Kidney (tissue), 14 donors: ENCODE data around the gene NAA11. TPM values are rescaled to one million over a fixed set of nuclear protein-coding genes. Genes with fewer than 3 reads are reported as not detected.

ENCODE experiments used
- DNase-seq, 5 donors: peaks; one replicate each; pipeline ENCODE4 v3.0.0-alpha.2; 2013 to 2020
- FAIRE-seq: peaks from 2 replicates; lab custom pipeline; 2012; peaks lifted over from hg19 to GRCh38; lab: Jason Lieb, UNC
- H3K27ac ChIP-seq, 2 donors: one replicate each; pipeline ENCODE4 v1.7.0; 2013; ENCODE audit warnings: low read depth in 2 of 2, low read length in 2 of 2, inconsistent platforms in 1 of 2
- H3K27me3 ChIP-seq: one replicate; pipeline ENCODE4 v1.7.1; 2013; ENCODE audit warnings: low read length, inconsistent platforms; ENCODE audit not compliant: control insufficient read depth, insufficient read depth
- H3K36me3 ChIP-seq, 3 donors: one replicate each; pipeline versions ENCODE4 v1.7.0 to v1.7.1; 2013; ENCODE audit warnings: low read length in 3 of 3, control low read depth in 1 of 3, inconsistent platforms in 1 of 3; ENCODE audit not compliant: insufficient read depth in 3 of 3, control insufficient read depth in 2 of 3
- H3K4me1 ChIP-seq, 3 donors: one replicate each; pipeline versions ENCODE4 v1.7.0 to v1.7.1; 2013; ENCODE audit warnings: low read length in 3 of 3, inconsistent platforms in 1 of 3, low read depth in 1 of 3; ENCODE audit not compliant: control insufficient read depth in 2 of 3, insufficient read depth in 2 of 3
- H3K4me3 ChIP-seq, 3 donors: one replicate each; pipeline versions ENCODE4 v1.7.0 to v1.8.1; 2013; ENCODE audit warnings: low read length in 3 of 3, control low read depth in 1 of 3, inconsistent platforms in 1 of 3
- H3K9ac ChIP-seq, 3 donors: one replicate each; pipeline versions ENCODE4 v1.7.0 to v1.7.1; 2013; ENCODE audit warnings: low read length in 3 of 3, control low read depth in 1 of 3, inconsistent platforms in 1 of 3
- H3K9me3 ChIP-seq, 3 donors: one replicate each; pipeline versions ENCODE4 v1.7.0 to v1.7.1; 2013; ENCODE audit warnings: low read length in 3 of 3, control low read depth in 1 of 3, inconsistent platforms in 1 of 3; ENCODE audit not compliant: control insufficient read depth in 2 of 3, insufficient read depth in 1 of 3
- intact Hi-C: fragments of 100-400 bp; cut with DNase I; formaldehyde crosslinking; loops from one replicate; pipeline ENCODE4 v1.11.1; 2022
- polyA plus RNA-seq: library from polyadenylated mRNA; stranded (reverse); fragments of 350-450 nt; fragmentation: Illumina TruSeq; extraction: RNeasy Lipid Tissue Mini Kit (QIAGEN cat#74804); gene quantifications from one replicate; pipeline ENCODE4 v1.2.3, GENCODE V29; 2014; ENCODE audit warnings: low read depth, low replicate concordance; ENCODE audit not compliant: insufficient read depth
- total RNA-seq: library from RNA; stranded (reverse); fragmentation: NEBNext Ultra II Directional; extraction: Animal tissue kit (Norgen Biotek cat#: 25700); gene quantifications from one replicate; pipeline ENCODE4 v1.2.1, GENCODE V29; 2021
- TF ChIP-seq, protein P1 (sequence below): IDR thresholded peaks from 3 replicates; pipeline ENCODE4 v1.5.1; 2012; ENCODE audit warnings: mild to moderate bottlenecking, moderate library complexity, borderline replicate concordance; ENCODE audit not compliant: insufficient read depth; ENCODE audit errors: extremely low read depth
- donor health status: control.
- donor health status: control.
- donor health status: control.
- donor health status: control.
- donor health status: control.
- donor health status: DM: yes; HTN: yes; CAD: no.
- donor health status: Normal renal cell carcinoma (clear cell type).

NAA11 gene
- total and polyA plus RNA-seq, 2 donors from 2014 or later = not detected

DNA sequence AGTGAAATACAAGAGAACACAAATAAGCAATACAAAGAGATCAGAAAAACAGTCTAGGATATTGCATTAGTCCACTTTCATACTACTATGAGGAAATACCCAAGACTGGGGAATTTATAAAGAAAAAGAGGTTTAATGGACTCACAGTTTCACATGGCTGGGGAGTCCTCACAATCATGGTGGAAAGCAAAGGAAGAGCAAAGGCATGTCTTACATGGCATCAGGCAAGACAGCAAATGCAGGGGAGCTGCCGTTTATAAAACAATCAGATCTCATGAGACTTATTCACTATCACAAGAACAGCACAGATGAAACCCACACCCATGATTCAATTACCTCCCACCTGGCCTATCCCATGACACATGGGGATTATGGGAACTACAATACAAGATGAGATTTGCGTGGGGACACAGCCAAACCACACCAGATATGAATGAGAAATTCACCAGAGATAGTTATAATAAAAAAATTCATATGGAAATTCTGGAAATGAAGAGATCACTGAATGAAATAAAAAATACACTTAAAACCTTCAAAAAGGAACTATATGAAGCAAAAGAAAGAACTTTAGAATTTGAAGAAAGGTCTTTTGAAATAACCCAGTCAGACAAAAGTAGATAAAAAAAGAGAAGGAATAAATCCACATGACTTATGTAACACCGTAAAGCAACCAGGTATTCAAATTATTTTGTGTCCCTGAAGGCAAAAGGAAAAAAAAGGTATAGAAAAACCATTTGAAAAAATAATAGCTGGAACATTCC lies 16.2 kb upstream of the NAA11 start:
- no peak overlapping the region for H3K9ac ChIP-seq
- H3K27ac ChIP-seq = no peak overlapping the region
- TF ChIP-seq, protein P1, sequence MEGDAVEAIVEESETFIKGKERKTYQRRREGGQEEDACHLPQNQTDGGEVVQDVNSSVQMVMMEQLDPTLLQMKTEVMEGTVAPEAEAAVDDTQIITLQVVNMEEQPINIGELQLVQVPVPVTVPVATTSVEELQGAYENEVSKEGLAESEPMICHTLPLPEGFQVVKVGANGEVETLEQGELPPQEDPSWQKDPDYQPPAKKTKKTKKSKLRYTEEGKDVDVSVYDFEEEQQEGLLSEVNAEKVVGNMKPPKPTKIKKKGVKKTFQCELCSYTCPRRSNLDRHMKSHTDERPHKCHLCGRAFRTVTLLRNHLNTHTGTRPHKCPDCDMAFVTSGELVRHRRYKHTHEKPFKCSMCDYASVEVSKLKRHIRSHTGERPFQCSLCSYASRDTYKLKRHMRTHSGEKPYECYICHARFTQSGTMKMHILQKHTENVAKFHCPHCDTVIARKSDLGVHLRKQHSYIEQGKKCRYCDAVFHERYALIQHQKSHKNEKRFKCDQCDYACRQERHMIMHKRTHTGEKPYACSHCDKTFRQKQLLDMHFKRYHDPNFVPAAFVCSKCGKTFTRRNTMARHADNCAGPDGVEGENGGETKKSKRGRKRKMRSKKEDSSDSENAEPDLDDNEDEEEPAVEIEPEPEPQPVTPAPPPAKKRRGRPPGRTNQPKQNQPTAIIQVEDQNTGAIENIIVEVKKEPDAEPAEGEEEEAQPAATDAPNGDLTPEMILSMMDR = no peak
- H3K27me3 ChIP-seq = no peaks in the 10 kb centered on the region
- no peak for DNase-seq
- intact Hi-C loops = no loop called here
- no peak for FAIRE-seq
- no peaks in the 10 kb centered on the region for H3K4me1 ChIP-seq
- H3K4me3 ChIP-seq = no peak overlapping the region
- H3K9me3 ChIP-seq = no peaks in the 10 kb centered on the region
- H3K36me3 ChIP-seq = no peaks in the 10 kb centered on the region

DNA sequence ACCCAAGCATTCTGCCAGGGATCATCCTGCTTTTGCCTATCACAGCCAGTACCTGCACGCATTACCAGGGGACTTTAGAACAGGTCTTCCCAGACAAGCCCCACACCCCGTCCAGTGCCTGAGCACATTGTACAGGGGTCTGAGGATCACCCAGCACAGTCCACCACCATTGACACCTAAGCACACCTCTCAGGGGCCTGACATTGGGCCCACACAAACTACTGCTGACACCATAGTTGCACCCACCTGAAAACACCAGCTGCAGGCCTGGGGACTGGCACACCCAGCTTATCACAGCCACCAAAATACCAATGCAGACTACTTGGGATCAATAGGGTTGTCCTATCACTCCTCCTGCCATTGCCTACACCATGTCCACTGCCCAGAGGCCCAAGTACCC lies 14.7 kb upstream of the NAA11 start:
- no peaks in the 10 kb centered on the region for H3K4me1 ChIP-seq
- no peaks in the 10 kb centered on the region for H3K9me3 ChIP-seq
- intact Hi-C loops = no loop called here
- TF ChIP-seq, protein P1 = no peak
- no peak for DNase-seq
- no peak overlapping the region for H3K27ac ChIP-seq
- FAIRE-seq = no peak
- no peak overlapping the region for H3K9ac ChIP-seq
- H3K4me3 ChIP-seq = no peak overlapping the region
- no peaks in the 10 kb centered on the region for H3K36me3 ChIP-seq
- H3K27me3 ChIP-seq = no peaks in the 10 kb centered on the region

DNA sequence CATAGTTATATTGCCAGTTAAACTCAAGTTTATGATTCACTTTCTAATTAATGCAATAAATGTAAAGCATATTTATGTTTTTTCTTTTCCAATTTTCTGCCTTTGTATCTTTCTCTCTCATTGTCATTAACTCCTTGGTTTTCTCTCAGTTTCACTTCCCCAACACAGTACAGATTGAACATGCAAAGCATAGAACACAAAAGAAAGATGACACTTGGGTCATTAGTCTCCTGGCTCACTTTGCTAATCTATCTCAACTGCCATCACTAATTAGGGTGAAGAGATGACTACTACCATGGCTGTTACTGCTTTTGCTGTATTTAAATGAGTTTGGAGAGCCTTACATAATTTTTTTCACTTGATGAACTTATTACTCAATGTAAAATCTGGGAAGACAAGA lies 12.3 kb upstream of the NAA11 start:
- intact Hi-C loops = no loop called here
- DNase-seq (no peak), FAIRE-seq (no peak)
- no peak overlapping the region for H3K9ac ChIP-seq
- no peak overlapping the region for H3K4me3 ChIP-seq
- no peak overlapping the region for H3K27ac ChIP-seq
- no peaks in the 10 kb centered on the region for H3K36me3 ChIP-seq
- no peaks in the 10 kb centered on the region for H3K9me3 ChIP-seq
- no peaks in the 10 kb centered on the region for H3K4me1 ChIP-seq
- TF ChIP-seq, protein P1 = no peak
- H3K27me3 ChIP-seq = no peaks in the 10 kb centered on the region
